Measurements from ENCODE around the gene ZFP69B. TPM values are rescaled to one million over a fixed set of nuclear protein-coding genes. Genes with fewer than 3 reads are reported as not detected.

ZFP69B gene
- total and polyA plus RNA-seq, 2 of the 8 experiments (the other 6 are each of a cell fraction or from before 2014, with no cell fraction given): 1.7 to 8.2 TPM

DNA sequence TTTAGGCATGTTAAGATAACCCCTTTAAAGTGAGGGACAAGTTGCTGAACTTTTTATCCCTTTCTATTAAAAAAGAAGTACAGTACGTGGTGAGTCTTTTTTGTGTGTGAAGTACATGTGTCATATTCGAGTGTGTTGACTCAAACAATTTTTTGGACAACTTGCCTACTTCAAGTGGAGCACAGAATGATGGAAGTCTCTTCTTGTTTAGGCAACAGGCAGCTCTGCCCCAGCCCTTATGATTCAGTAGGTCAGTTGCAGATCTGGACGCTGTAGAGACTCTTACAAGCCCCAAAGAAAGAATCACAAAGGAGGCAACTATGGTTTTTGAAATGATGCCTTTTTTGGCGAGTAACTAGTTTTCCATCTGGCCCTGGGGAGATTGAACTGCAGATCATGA, 14.4 kb upstream of the ZFP69B start (continued):
- TF ChIP-seq, protein P1, sequence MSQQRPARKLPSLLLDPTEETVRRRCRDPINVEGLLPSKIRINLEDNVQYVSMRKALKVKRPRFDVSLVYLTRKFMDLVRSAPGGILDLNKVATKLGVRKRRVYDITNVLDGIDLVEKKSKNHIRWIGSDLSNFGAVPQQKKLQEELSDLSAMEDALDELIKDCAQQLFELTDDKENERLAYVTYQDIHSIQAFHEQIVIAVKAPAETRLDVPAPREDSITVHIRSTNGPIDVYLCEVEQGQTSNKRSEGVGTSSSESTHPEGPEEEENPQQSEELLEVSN (IDR thresholded peaks at IDR 0.05): no peak
- no peak for TF ChIP-seq POU5F1 (IDR thresholded peaks at IDR 0.05; ENCODE audit: low read depth, low read length)
